Aorta (tissue), 5 donors: ENCODE data around the gene PTPRN2. TPM values are rescaled to one million over a fixed set of nuclear protein-coding genes. Genes with fewer than 3 reads are reported as not detected.
"Not testable (repeated sequence)": the region's sequence is repeated elsewhere in the genome, so short reads cannot be mapped to it uniquely, and the experiment has no call there.

Source experiments
- ATAC-seq: fragments of 200-7000 bp; cut with Tn5 transposase; one replicate; pipeline ENCODE4 v1.9.1; 2022; ENCODE audit warnings: moderate library complexity; ENCODE audit not compliant: low FRiP score
- DNase-seq, 2 donors: peaks; one replicate each; pipeline ENCODE4 v3.0.0-alpha.2; 2020
- H3K27ac ChIP-seq, 2 donors: one replicate each; pipeline ENCODE4 v1.5.1; 2013; ENCODE audit warnings: low read length in 2 of 2, mild to moderate bottlenecking in 2 of 2, moderate library complexity in 2 of 2, control low read depth in 1 of 2, inconsistent platforms in 1 of 2, low read depth in 1 of 2
- H3K27me3 ChIP-seq, 2 donors: one replicate each; pipeline ENCODE4 v1.6.1; 2013; ENCODE audit warnings: control low read depth in 1 of 2, low read length in 1 of 2, mild to moderate bottlenecking in 1 of 2, moderate library complexity in 1 of 2; ENCODE audit not compliant: insufficient read depth in 2 of 2, control insufficient read depth in 1 of 2
- H3K36me3 ChIP-seq, 2 donors: one replicate each; pipeline ENCODE4 v1.6.1; 2013; ENCODE audit warnings: control low read depth in 1 of 2, low read length in 1 of 2, mild to moderate bottlenecking in 1 of 2; ENCODE audit not compliant: insufficient read depth in 2 of 2, control insufficient read depth in 1 of 2
- H3K4me1 ChIP-seq, 2 donors: one replicate each; pipeline ENCODE4 v1.6.1; 2013; ENCODE audit warnings: low read length in 2 of 2, control low read depth in 1 of 2, mild to moderate bottlenecking in 1 of 2, moderate library complexity in 1 of 2; ENCODE audit not compliant: insufficient read depth in 2 of 2, control insufficient read depth in 1 of 2
- H3K4me3 ChIP-seq, 2 donors: one replicate each; pipeline ENCODE4 v1.5.1; 2013; ENCODE audit warnings: low read length in 2 of 2, control low read depth in 1 of 2, mild to moderate bottlenecking in 1 of 2
- H3K9me3 ChIP-seq: one replicate; pipeline ENCODE4 v1.6.1; 2013; ENCODE audit warnings: mild to moderate bottlenecking, low read length; ENCODE audit not compliant: control insufficient read depth
- whole genome bisulfite sequencing, 2 donors: extraction: QIAGEN DNeasy Blood & Tissue Kit; methylation state at CpG; one replicate each; pipeline ENCODE4 v1.1.7; 2013; 5-methylcytosine and 5-hydroxymethylcytosine counted together
- intact Hi-C, 2 donors: fragments of 100-400 bp; cut with DNase I; formaldehyde crosslinking; loops; one replicate each; pipeline versions ENCODE4 v1.14.2 to v1.15.0; 2022
- polyA plus RNA-seq, 2 donors: library from polyadenylated mRNA; stranded (reverse); fragments of 200-250 nt; gene quantifications; one replicate each; pipeline ENCODE4 v1.2.3, GENCODE V29; 2013
- total RNA-seq, 2 donors: library from RNA; stranded (reverse); fragmentation: NEBNext Ultra II Directional; extraction: Animal tissue kit (Norgen Biotek cat#: 25700); gene quantifications; one replicate each; pipeline ENCODE4 v1.2.1, GENCODE V29; 2021
- donor health status: healthy with polysubstance abuse.
- donor health status: Bipolar disorder and iron deficiency.
- donor health status: DM: no; HTN: no; CAD: no.
- donor health status: DM: no; HTN: no; CAD: no.
- donor health status: DM: yes; HTN: yes; CAD: no.

PTPRN2 gene
- total and polyA plus RNA-seq, 4 donors = 0.67 to 3.3 (median 1.4) TPM

DNA sequence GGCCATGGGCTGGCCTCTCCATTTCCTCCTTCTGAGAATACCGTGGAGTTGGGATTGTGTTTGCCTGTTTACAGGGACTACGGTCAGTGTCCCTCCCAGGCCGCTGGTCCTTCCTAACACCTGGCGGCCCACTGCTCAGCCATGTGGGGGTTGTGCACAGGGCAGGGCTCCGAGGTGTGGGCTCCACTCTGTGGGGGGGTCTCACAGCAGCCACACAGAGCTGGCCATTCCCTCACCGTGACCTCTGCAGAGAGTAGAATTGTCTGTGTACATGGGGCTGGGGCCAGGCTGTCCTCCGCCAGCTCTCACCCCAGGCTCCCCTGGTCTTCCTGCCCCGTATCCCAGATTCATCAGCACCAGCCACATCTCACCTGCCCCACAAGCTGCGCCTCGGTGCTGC, 60.1 kb downstream of the PTPRN2 start:
- Histone ChIP-seq H3K9me3 (no peaks in the 10 kb centered on the region), H3K4me1 (no peaks in the 10 kb centered on the region), H3K27ac (no peak overlapping the region), H3K27me3 (no peaks in the 10 kb centered on the region), H3K36me3 (no peaks in the 10 kb centered on the region), H3K4me3 (no peak overlapping the region)
- DNase-seq (no peak), ATAC-seq (no peak)
- 72 to 81% methylated on average over 10 of the region's 10 CpGs for WGBS, 2 donors
- intact Hi-C loops = no loop called here

DNA sequence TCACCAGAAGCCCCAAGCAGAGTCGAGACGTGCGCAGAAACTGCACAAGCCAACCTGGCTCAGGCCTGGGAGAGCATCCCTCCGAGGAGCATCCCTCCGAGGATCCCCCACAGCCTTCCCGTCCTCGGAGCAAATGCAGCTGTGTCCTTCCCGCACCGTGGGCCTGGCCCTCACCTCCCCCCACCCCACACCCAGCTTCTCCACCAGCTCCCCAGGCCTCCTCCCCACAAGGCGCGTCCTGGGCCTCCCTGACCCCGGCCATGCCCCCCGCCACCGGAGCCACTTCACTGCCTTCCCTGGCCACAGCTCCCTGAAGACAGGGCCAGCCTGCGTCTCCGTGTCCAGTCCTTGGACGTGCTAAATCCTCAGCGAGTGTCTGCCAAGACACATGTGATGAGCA, 60.6 kb downstream of the PTPRN2 start:
- H3K27me3 ChIP-seq = no peaks in the 10 kb centered on the region
- DNase-seq (no peak), ATAC-seq (no peak)
- H3K4me3 ChIP-seq = no peak overlapping the region
- H3K9me3 ChIP-seq = no peaks in the 10 kb centered on the region
- no peaks in the 10 kb centered on the region for H3K36me3 ChIP-seq
- intact Hi-C loops = no loop called here
- no peak overlapping the region for H3K27ac ChIP-seq
- no peaks in the 10 kb centered on the region for H3K4me1 ChIP-seq
- 85 to 86% methylated on average over 18 of the region's 18 CpGs for WGBS, 2 donors

DNA sequence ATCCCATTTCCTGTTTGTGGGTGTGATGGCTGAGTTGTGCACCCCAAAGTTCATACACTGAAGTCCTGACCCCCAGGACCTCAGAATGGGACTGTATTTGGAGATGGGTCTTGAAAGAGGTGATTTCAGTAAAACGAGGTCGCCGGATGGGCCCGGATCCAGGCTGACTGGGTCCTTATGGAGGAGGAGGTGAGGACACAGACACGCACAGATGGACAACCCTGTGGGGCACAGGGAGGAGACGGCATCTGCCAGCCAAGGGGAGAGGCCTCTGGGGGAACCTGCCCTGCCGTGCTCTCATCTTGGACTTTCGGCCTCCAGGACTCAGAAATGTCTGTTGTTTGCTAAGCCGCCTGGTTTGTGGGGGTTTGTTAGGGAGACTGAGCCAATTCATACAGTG, 61.1 kb downstream of the PTPRN2 start:
- DNase-seq = no peak
- no peaks in the 10 kb centered on the region for H3K27me3 ChIP-seq
- no peak for ATAC-seq
- WGBS, 2 donors = 85 to 89% methylated on average over 9 of the region's 9 CpGs
- intact Hi-C loops = no loop called here
- no peaks in the 10 kb centered on the region for H3K36me3 ChIP-seq
- no peaks in the 10 kb centered on the region for H3K9me3 ChIP-seq
- no peak overlapping the region for H3K27ac ChIP-seq
- H3K4me1 ChIP-seq = no peaks in the 10 kb centered on the region
- no peak overlapping the region for H3K4me3 ChIP-seq

DNA sequence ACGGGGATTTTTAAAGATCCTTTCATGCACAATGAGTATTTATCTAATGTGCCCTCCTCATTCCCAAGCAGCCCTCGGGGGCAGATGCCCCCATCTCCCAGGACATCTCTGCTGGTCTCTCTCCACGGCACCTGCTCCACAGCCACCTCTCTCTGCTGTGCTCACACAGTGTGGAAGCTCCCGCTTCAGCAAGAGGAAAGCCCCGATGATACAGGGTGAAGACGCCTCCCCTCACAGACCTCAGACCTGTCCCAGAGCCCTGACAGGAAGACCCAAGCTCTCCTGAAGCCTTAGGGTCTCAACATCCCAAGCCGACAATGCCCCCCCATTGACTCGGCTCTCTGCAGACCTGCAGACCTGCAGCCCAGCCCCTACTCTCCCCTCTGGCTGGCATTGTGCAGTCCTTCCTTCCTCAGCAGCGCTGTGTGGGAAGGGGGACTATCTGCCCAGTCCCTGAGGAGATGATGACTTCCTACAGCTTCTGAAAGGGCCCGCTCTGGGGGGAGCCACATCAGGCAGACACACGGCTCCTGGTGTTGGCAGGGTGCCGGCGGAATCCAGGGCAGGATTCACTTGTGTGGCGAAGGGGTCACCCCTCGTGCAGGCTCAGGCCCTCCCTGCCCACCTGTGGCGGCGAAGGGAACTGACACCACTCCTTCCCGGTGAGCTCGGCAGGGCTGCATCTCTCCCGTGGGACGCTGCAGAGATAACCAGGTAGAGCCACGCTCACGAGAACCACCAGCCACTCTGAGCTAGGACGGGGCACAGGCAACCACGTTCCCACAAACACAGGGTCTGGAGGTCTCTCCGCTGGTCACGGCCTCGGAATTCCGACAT, 61.8 kb downstream of the PTPRN2 start:
- Histone ChIP-seq H3K4me1 (no peaks in the 10 kb centered on the region), H3K9me3 (no peaks in the 10 kb centered on the region), H3K36me3 (no peaks in the 10 kb centered on the region), H3K27me3 (no peaks in the 10 kb centered on the region), H3K27ac (no peak overlapping the region), H3K4me3 (no peak overlapping the region)
- WGBS, 2 donors = 81% methylated on average over 29 of the region's 29 CpGs
- ATAC-seq (no peak), DNase-seq (no peak)
- intact Hi-C loops = no loop called here

DNA sequence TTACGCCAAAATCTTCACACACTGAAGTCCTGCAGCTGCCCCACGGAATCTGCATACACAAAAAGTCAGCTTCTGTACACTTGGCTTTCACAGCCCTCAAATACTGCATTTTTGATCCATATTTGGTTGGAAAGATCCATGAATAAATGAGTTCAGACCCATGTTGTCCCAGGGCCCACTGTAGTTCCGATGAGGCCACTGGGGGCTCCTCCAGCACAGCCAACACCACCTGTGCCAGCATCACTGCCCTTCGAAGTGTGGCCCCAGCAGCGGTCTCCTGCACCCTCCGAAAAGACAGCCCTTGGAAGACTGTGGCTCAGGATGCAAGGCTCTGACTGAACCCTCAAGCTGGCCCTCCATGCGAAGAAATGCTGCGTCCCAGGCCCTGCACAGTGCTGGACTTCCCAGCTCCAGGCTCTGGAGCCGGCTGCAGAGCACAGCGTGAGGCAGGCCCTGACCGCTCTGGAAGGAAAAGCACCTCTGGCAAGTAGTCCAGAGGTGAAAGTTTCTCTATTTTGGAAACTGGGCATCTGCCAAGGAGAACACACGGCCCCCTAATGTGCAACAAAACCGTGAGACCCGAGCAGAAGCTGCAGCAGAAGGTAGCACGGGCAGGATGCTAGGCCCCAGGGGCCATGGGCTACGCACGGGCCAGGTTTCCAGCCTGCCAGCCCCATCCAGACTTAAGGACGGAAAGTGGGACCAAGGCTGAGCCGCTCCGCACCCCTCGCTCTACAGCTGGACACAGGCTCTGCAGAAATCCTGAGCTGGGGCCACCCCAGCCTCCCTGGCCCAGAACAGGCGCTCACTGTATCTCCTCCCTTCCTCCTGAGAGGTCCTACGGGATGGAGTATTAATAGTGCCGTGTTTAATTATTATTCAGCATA, 62.6 kb downstream of the PTPRN2 start:
- no peaks in the 10 kb centered on the region for H3K36me3 ChIP-seq
- ATAC-seq (peak; percentile 36), DNase-seq (no peak)
- no peak overlapping the region for H3K4me3 ChIP-seq
- no peaks in the 10 kb centered on the region for H3K9me3 ChIP-seq
- no peak overlapping the region for H3K27ac ChIP-seq
- H3K27me3 ChIP-seq = no peaks in the 10 kb centered on the region
- no peaks in the 10 kb centered on the region for H3K4me1 ChIP-seq
- intact Hi-C loops = no loop called here
- 75 to 77% methylated on average over 24 of the region's 24 CpGs for WGBS, 2 donors

DNA sequence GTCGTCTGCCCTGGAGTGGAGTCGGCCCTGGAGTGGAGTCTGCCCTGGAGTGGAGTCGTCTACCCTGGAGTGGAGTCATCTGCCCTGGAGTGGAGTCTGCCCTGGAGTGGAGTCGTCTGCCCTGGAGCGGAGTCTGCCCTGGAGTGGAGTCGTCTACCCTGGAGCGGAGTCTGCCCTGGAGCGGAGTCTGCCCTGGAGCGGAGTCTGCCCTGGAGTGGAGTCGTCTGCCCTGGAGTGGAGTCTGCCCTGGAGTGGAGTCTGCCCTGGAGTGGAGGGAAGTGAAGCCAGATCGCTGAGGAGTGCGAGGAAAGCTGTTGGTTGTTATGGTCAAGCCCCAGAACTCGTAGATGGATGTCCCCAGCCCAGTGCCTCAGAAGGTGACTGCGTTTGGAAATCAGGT, 63.3 kb downstream of the PTPRN2 start:
- intact Hi-C loops = not testable (repeated sequence)

DNA sequence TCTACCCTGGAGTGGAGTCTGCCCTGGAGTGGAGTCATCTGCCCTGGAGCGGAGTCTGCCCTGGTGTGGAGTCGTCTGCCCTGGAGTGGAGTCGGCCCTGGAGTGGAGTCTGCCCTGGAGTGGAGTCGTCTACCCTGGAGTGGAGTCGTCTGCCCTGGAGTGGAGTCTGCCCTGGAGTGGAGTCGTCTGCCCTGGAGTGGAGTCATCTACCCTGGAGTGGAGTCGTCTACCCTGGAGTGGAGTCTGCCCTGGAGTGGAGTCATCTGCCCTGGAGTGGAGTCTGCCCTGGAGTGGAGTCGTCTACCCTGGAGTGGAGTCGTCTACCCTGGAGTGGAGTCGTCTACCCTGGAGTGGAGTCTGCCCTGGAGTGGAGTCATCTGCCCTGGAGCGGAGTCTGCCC, 63.7 kb downstream of the PTPRN2 start:
- WGBS, 2 donors = 84 to 100% methylated on average over 3 to 9 of the region's 11 CpGs
- not testable (repeated sequence) for H3K27me3 ChIP-seq, H3K9me3 ChIP-seq

More for the DNA sequence above, 63.3 kb downstream of the PTPRN2 start:
- not testable (repeated sequence) for H3K4me3 ChIP-seq, H3K27ac ChIP-seq, H3K4me1 ChIP-seq, H3K36me3 ChIP-seq, H3K9me3 ChIP-seq, DNase-seq, ATAC-seq, H3K27me3 ChIP-seq
- 75 to 77% methylated on average over 12 to 14 of the region's 14 CpGs for WGBS, 2 donors

DNA sequence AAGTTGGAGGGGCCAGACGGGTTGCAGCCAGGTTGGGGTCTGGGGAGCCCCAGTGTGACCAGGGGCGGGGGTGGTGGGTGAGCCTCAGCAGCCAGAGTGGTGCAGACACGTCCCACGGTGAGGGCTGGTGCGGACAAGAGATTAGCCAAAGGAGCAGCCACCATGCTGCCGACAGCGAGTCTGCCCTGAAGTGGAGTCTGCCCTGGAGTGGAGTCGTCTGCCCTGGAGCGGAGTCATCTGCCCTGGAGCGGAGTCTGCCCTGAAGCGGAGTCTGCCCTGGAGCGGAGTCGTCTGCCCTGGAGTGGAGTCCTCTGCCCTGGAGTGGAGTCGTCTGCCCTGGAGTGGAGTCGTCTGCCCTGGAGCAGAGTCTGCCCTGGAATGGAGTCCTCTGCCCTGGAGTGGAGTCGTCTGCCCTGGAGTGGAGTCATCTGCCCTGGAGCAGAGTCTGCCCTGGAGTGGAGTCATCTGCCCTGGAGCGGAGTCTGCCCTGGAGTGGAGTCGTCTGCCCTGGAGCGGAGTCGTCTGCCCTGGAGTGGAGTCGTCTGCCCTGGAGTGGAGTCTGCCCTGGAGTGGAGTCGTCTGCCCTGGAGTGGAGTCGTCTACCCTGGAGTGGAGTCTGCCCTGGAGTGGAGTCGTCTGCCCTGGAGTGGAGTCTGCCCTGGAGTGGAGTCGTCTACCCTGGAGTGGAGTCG, 64.3 kb downstream of the PTPRN2 start:
- H3K9me3 ChIP-seq, H3K27me3 ChIP-seq, intact Hi-C loops, ATAC-seq, H3K27ac ChIP-seq, H3K4me1 ChIP-seq, H3K4me3 ChIP-seq, H3K36me3 ChIP-seq, DNase-seq: not testable (repeated sequence)
- 93 to 95% methylated on average over 26 of the region's 26 CpGs for WGBS, 2 donors

More for the DNA sequence above, 63.7 kb downstream of the PTPRN2 start:
- ATAC-seq, H3K27ac ChIP-seq, DNase-seq, H3K36me3 ChIP-seq, H3K4me3 ChIP-seq, intact Hi-C loops, H3K4me1 ChIP-seq: not testable (repeated sequence)
